Keratinocyte (primary cell): ENCODE results near the gene GKN1. TPM values are rescaled to one million over a fixed set of nuclear protein-coding genes. Genes with fewer than 3 reads are reported as not detected.

Experiments
- DNase-seq: peaks from one replicate; pipeline ENCODE4 v3.0.0-alpha.2; 2011; ENCODE audit warnings: low read depth, missing footprints, low spot score
- FAIRE-seq: peaks from 2 replicates; lab custom pipeline; 2011; peaks lifted over from hg19 to GRCh38; lab: Jason Lieb, UNC
- H2AFZ ChIP-seq: 2 replicates; pipeline ENCODE4 v1.6.0; 2012; ENCODE audit warnings: low read length, control low read depth, inconsistent platforms; ENCODE audit not compliant: control insufficient read depth
- H3K27ac ChIP-seq: 2 replicates; pipeline ENCODE4 v1.5.1; 2011; ENCODE audit warnings: low read length; ENCODE audit not compliant: control insufficient read depth, insufficient read depth
- H3K27me3 ChIP-seq: 3 replicates; pipeline ENCODE4 v1.6.0; 2011; ENCODE audit warnings: low read length; ENCODE audit not compliant: control insufficient read depth, insufficient read depth; ENCODE audit errors: extremely low read depth
- H3K36me3 ChIP-seq, 2 experiments: 2 replicates in 1 of 2; 3 replicates in 1 of 2; pipeline ENCODE4 v1.5.1; 2011; ENCODE audit warnings: low read length in 2 of 2, mild to moderate bottlenecking in 1 of 2; ENCODE audit not compliant: control insufficient read depth in 2 of 2, insufficient read depth in 2 of 2; ENCODE audit errors: extremely low read depth in 1 of 2
- H3K4me1 ChIP-seq: 3 replicates; pipeline ENCODE4 v1.5.1; 2011; ENCODE audit warnings: low read length; ENCODE audit not compliant: control insufficient read depth, insufficient read depth; ENCODE audit errors: extremely low read depth
- H3K4me2 ChIP-seq: 3 replicates; pipeline ENCODE4 v1.6.0; 2011; ENCODE audit warnings: low read depth, low read length; ENCODE audit not compliant: control insufficient read depth, insufficient read depth; ENCODE audit errors: extremely low read depth
- H3K4me3 ChIP-seq, 3 experiments: fragments of 200-600 bp in 1 of 3; sonication (generic) in 1 of 3; 2 replicates in 2 of 3; 3 replicates in 1 of 3; pipeline ENCODE4 v1.5.1; 2011 to 2016; ENCODE audit warnings: low read length in 3 of 3, mild to moderate bottlenecking in 3 of 3, control low read depth in 2 of 3, inconsistent platforms in 1 of 3, low read depth in 1 of 3, mixed read lengths in 1 of 3, mixed run types in 1 of 3, moderate library complexity in 1 of 3; ENCODE audit not compliant: control insufficient read depth in 2 of 3, insufficient read depth in 2 of 3; ENCODE audit errors: extremely low read depth in 1 of 3
- H3K79me2 ChIP-seq: 2 replicates; pipeline ENCODE4 v1.6.0; 2012; ENCODE audit warnings: low read length; ENCODE audit not compliant: control insufficient read depth, insufficient read depth
- H3K9ac ChIP-seq: 3 replicates; pipeline ENCODE4 v1.6.0; 2011; ENCODE audit warnings: low read length; ENCODE audit not compliant: control insufficient read depth, insufficient read depth; ENCODE audit errors: extremely low read depth
- H3K9me1 ChIP-seq: 3 replicates; pipeline ENCODE4 v1.6.0; 2011; ENCODE audit warnings: low read length; ENCODE audit not compliant: control insufficient read depth, insufficient read depth; ENCODE audit errors: extremely low read depth
- H3K9me3 ChIP-seq: 2 replicates; pipeline ENCODE4 v1.5.1; 2012; ENCODE audit warnings: low read depth, low read length; ENCODE audit not compliant: control insufficient read depth
- H4K20me1 ChIP-seq: 3 replicates; pipeline ENCODE4 v1.6.0; 2011; ENCODE audit warnings: low read length; ENCODE audit not compliant: control insufficient read depth, insufficient read depth; ENCODE audit errors: extremely low read depth
- EZH2 ChIP-seq: IDR thresholded peaks from one replicate; pipeline ENCODE4 v1.6.1; 2012; ENCODE audit warnings: inconsistent platforms, mild to moderate bottlenecking, low read length, moderate library complexity
- dilution Hi-C: fragments of 300-500 bp; cut with MboI; formaldehyde crosslinking; loops from one replicate; pipeline ENCODE4 v1.7.0; 2020; ENCODE audit warnings: low sequenced_read_pairs; ENCODE audit not compliant: extremely low pct_ligation_motif_present
- polyA plus RNA-seq, 5 experiments: library from polyadenylated mRNA; depleted of rRNA in 3 of 5; stranded (reverse) in 3 of 5; stranded (forward) in 1 of 5; unstranded in 1 of 5; fragments of >200 nt; gene quantifications; 1 replicate in 1 of 5; 2 replicates in 3 of 5; 3 replicates in 1 of 5; pipeline versions ENCODE4 v1.2.1 to v1.2.3, GENCODE V29; 2011 to 2012; ENCODE audit warnings: missing spikeins in 2 of 5, low read depth in 1 of 5, low replicate concordance in 1 of 5
- TF ChIP-seq, protein P1 (sequence below), 3 experiments: IDR thresholded peaks in 1 of 3; conservative IDR thresholded peaks in 1 of 3; optimal IDR thresholded peaks in 1 of 3; 2 replicates in 2 of 3; 3 replicates in 1 of 3; pipeline versions ENCODE3 to v1.5.1; 2011; ENCODE audit warnings: low read length in 3 of 3, mild to moderate bottlenecking in 3 of 3, moderate library complexity in 2 of 3, control low read depth in 1 of 3, inconsistent platforms in 1 of 3; ENCODE audit not compliant: insufficient read depth in 2 of 3; ENCODE audit errors: extremely low read depth in 1 of 3

GKN1 gene
- polyA plus RNA-seq, 1 donor (not counting 4 experiments of a cell fraction or from before 2014, with no cell fraction given) = 0.49 TPM

GRCh38 chr2:69011611-69012157 lies 37.2 kb downstream of the GKN1 start:
- Histone ChIP-seq H3K79me2 (peaks cover 8% of the 10 kb centered on the region), H3K9me3 (no peaks in the 10 kb centered on the region), H3K4me1 (peaks cover 21% of the 10 kb centered on the region), H3K9ac (no peak overlapping the region), H3K27ac (no peak overlapping the region), H3K36me3 (no peaks in the 10 kb centered on the region), H3K27me3 (no peaks in the 10 kb centered on the region), H3K4me2 (no peak overlapping the region), H3K4me3 (no peak overlapping the region), H4K20me1 (no peaks in the 10 kb centered on the region), H2AFZ (no peak overlapping the region), H3K9me1 (no peaks in the 10 kb centered on the region)
- FAIRE-seq = peak; percentile 17
- no peak for DNase-seq
- no peak for TF ChIP-seq EZH2
- TF ChIP-seq, protein P1, sequence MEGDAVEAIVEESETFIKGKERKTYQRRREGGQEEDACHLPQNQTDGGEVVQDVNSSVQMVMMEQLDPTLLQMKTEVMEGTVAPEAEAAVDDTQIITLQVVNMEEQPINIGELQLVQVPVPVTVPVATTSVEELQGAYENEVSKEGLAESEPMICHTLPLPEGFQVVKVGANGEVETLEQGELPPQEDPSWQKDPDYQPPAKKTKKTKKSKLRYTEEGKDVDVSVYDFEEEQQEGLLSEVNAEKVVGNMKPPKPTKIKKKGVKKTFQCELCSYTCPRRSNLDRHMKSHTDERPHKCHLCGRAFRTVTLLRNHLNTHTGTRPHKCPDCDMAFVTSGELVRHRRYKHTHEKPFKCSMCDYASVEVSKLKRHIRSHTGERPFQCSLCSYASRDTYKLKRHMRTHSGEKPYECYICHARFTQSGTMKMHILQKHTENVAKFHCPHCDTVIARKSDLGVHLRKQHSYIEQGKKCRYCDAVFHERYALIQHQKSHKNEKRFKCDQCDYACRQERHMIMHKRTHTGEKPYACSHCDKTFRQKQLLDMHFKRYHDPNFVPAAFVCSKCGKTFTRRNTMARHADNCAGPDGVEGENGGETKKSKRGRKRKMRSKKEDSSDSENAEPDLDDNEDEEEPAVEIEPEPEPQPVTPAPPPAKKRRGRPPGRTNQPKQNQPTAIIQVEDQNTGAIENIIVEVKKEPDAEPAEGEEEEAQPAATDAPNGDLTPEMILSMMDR (optimal IDR thresholded peaks at IDR 0.05 in 1 of 3, IDR thresholded peaks at IDR 0.05 in 1 of 3, conservative IDR thresholded peaks at IDR 0.05 in 1 of 3; ENCODE audit: extremely low read depth in 1 of 3, insufficient read depth in 2 of 3, low read length in 3 of 3) = no peak
- dilution Hi-C loops = no loop called here

DNA sequence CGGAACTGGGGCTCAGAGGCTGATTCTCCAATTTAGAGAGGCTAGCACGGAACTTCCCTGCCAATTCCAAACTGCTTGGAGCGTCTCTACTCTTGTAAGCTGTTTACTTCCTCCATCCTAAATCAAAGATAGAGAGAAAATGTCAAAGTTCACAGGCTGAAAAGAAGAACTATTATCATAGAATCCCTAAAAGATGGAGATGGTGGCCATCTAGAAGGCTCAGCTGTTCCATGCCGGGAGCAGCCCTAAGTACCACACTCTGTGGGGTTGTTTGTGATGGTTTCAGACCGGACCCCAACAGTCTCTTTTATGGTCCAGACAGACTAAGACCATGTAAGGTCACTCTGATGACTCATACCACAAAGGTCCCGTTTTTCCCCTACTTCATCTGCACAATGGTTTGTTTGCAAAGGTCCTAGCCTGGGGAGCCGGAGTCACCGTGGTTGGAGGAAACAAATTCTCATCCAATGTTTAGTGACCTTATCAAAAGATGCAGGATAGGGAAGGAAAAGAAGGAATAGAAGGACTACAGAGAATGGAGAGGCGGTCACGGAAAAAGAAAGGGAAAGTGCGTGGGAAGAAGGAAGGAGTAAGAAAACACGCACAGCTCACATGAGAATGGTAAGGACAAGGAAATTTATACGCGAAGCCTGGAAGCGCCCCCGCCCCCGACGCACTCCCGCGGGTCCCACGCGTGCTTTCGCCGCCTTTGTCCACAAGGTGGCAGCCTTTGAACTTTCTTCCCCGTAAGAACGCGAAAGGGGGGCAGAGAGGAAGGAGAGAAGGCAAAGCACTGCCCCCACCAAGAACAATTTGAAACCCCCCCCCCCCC lies 38.1 kb downstream of the GKN1 start:
- Histone ChIP-seq H3K9ac (peak overlapping the region; percentile 80), H3K79me2 (peaks cover 8% of the 10 kb centered on the region), H3K9me1 (no peaks in the 10 kb centered on the region), H3K4me1 (peaks cover 28% of the 10 kb centered on the region), H2AFZ (peak overlapping the region; percentile 94), H3K36me3 (no peaks in the 10 kb centered on the region), H3K4me2 (peak overlapping the region; percentile 98), H3K4me3 (peak overlapping the region; percentile 67 to 91 (median 87)), H3K27ac (peak overlapping the region; percentile 50), H3K9me3 (no peaks in the 10 kb centered on the region), H3K27me3 (no peaks in the 10 kb centered on the region), H4K20me1 (no peaks in the 10 kb centered on the region)
- no peak for FAIRE-seq
- DNase-seq = no peak
- no peak for TF ChIP-seq EZH2
- TF ChIP-seq, protein P1 (optimal IDR thresholded peaks at IDR 0.05 in 1 of 3, IDR thresholded peaks at IDR 0.05 in 1 of 3, conservative IDR thresholded peaks at IDR 0.05 in 1 of 3; ENCODE audit: extremely low read depth in 1 of 3, insufficient read depth in 2 of 3, low read length in 3 of 3) = peak; percentile 71 to 81 (median 75)
- dilution Hi-C loops = no loop called here
